OCI-LY1 (cell line): ENCODE measurements around the gene RAPGEF4.

Experiments used
- CTCF ChIP-seq: fragments of 200-600 bp; sonication (generic), shearing (Covaris generic); IDR thresholded peaks from 2 replicates; pipeline ENCODE4 v1.5.1; 2017; ENCODE audit warnings: mild to moderate bottlenecking, antibody characterized with exemption, low read length, moderate library complexity, mixed read lengths
- EZH2 ChIP-seq: fragments of 200-600 bp; sonication (generic), shearing (Covaris generic); IDR thresholded peaks from 2 replicates; pipeline ENCODE4 v1.8.0; 2017; ENCODE audit warnings: borderline replicate concordance, mixed run types, mild to moderate bottlenecking, antibody characterized with exemption, low read length, moderate library complexity, mixed read lengths

- TF ChIP-seq CTCF, result no peak
- TF ChIP-seq EZH2, result no peak
Observed at GRCh38 chr2:173094731-173095130, 359.1 kb downstream of the RAPGEF4 start.
